ENCODE results near the gene MGST2.
"Not testable (repeated sequence)": the region's sequence is repeated elsewhere in the genome, so short reads cannot be mapped to it uniquely, and the experiment has no call there.

DNA sequence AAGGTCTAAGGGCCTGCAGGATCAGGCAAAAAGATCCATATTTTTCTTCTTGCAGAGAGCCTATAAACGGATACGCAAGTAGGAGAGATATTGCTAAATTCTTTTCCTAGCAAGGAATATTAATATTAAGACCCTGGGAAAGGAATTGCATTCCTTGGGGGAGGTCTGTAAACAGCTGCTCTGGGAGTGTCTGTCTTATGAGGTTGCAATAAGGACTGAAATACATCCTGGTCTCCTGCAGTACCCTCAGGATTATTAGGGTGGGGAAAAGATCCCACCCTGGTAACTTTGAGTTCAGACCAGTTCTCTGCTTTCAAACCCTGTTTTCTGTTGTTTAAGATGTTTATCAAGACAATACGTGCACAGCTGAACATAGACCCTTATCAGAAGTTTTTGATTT lies 27.3 kb upstream of the MGST2 start:
- TF ChIP-seq, protein P1, sequence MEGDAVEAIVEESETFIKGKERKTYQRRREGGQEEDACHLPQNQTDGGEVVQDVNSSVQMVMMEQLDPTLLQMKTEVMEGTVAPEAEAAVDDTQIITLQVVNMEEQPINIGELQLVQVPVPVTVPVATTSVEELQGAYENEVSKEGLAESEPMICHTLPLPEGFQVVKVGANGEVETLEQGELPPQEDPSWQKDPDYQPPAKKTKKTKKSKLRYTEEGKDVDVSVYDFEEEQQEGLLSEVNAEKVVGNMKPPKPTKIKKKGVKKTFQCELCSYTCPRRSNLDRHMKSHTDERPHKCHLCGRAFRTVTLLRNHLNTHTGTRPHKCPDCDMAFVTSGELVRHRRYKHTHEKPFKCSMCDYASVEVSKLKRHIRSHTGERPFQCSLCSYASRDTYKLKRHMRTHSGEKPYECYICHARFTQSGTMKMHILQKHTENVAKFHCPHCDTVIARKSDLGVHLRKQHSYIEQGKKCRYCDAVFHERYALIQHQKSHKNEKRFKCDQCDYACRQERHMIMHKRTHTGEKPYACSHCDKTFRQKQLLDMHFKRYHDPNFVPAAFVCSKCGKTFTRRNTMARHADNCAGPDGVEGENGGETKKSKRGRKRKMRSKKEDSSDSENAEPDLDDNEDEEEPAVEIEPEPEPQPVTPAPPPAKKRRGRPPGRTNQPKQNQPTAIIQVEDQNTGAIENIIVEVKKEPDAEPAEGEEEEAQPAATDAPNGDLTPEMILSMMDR (IDR thresholded peaks at IDR 0.05; ENCODE audit: low read depth, low read length): not testable (repeated sequence)
- not testable (repeated sequence) for TF ChIP-seq POLR2A (IDR thresholded peaks at IDR 0.05; ENCODE audit: extremely low read depth, insufficient read length)
- TF ChIP-seq, protein P2, sequence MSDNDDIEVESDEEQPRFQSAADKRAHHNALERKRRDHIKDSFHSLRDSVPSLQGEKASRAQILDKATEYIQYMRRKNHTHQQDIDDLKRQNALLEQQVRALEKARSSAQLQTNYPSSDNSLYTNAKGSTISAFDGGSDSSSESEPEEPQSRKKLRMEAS (IDR thresholded peaks at IDR 0.05; ENCODE audit: low read depth, low read length): not testable (repeated sequence)
